HepG2 (cell line): Measurements from ENCODE around the gene METTL26. TPM values are rescaled to one million over a fixed set of nuclear protein-coding genes. Genes with fewer than 3 reads are reported as not detected.

Experiments
- ARNT2 ChIP-seq: sonication (generic); formaldehyde crosslinking; IDR thresholded peaks from 2 replicates; pipeline ENCODE4 v1.8.0; 2022; ENCODE audit warnings: mild to moderate bottlenecking, low read depth, missing genetic modification reagents, moderate library complexity
- ATAD3A ChIP-seq: sonication (generic); formaldehyde crosslinking; IDR thresholded peaks from 2 replicates; pipeline ENCODE4 v1.4.0; 2020; ENCODE audit warnings: missing genetic modification reagents
- FOSL2 ChIP-seq: sonication (generic); formaldehyde crosslinking; IDR thresholded peaks from 2 replicates; pipeline ENCODE4 v1.4.0; 2020; ENCODE audit warnings: missing genetic modification reagents
- GABPA ChIP-seq, 2 experiments: IDR thresholded peaks; 2 replicates each; pipeline ENCODE4 v1.6.1; 2011 to 2016; ENCODE audit warnings: low read depth in 2 of 2, low read length in 1 of 2, missing biosample characterization in 1 of 2, missing genetic modification characterization in 1 of 2
- IKZF4 ChIP-seq: sonication (generic); formaldehyde crosslinking; IDR thresholded peaks from 2 replicates; pipeline ENCODE4 v1.5.1; 2020; ENCODE audit warnings: borderline replicate concordance, mild to moderate bottlenecking, low read depth, missing genetic modification reagents; ENCODE audit errors: not compliant biosample characterization
- JDP2 ChIP-seq: sonication (generic); formaldehyde crosslinking; IDR thresholded peaks from 2 replicates; pipeline ENCODE4 v1.8.1; 2022; ENCODE audit warnings: missing genetic modification reagents, borderline replicate concordance
- KLF6 ChIP-seq: IDR thresholded peaks from 2 replicates; pipeline ENCODE4 v1.8.0; 2016; ENCODE audit warnings: missing biosample characterization, missing genetic modification reagents
- MLX ChIP-seq: IDR thresholded peaks from 2 replicates; pipeline ENCODE4 v1.6.1; 2016
- NR2C2 ChIP-seq: sonication (generic); formaldehyde crosslinking; IDR thresholded peaks from 2 replicates; pipeline ENCODE4 v1.4.0; 2020; ENCODE audit warnings: missing genetic modification reagents, mild to moderate bottlenecking, moderate library complexity, borderline replicate concordance
- TAF15 ChIP-seq: fragments of 200-400 bp; formaldehyde crosslinking; IDR thresholded peaks from one replicate; pipeline ENCODE4 v1.6.1; 2018; ENCODE audit warnings: mild to moderate bottlenecking, low read depth, low read length; ENCODE audit not compliant: poor library complexity, severe bottlenecking
- ZBTB8A ChIP-seq: sonication (generic); formaldehyde crosslinking; IDR thresholded peaks from 2 replicates; pipeline ENCODE4 v1.4.0; 2020; ENCODE audit warnings: mild to moderate bottlenecking, low read depth, missing genetic modification reagents, borderline replicate concordance
- ZMYM2 ChIP-seq: sonication (generic); formaldehyde crosslinking; IDR thresholded peaks from 2 replicates; pipeline ENCODE4 v1.8.0; 2022; ENCODE audit warnings: mild to moderate bottlenecking, missing genetic modification reagents
- ZNF160 ChIP-seq: sonication (generic); formaldehyde crosslinking; IDR thresholded peaks from 2 replicates; pipeline ENCODE4 v1.8.0; 2022; ENCODE audit warnings: mild to moderate bottlenecking, inconsistent platforms, missing genetic modification reagents
- ZNF180 ChIP-seq: sonication (generic); formaldehyde crosslinking; IDR thresholded peaks from 2 replicates; pipeline ENCODE4 v1.4.0; 2020; ENCODE audit warnings: low read depth, missing genetic modification reagents, borderline replicate concordance
- ZNF30 ChIP-seq: sonication (generic); formaldehyde crosslinking; IDR thresholded peaks from 2 replicates; pipeline ENCODE4 v1.5.0; 2020; ENCODE audit warnings: mild to moderate bottlenecking, missing genetic modification reagents
- ZNF547 ChIP-seq: sonication (generic); formaldehyde crosslinking; IDR thresholded peaks from 2 replicates; pipeline ENCODE4 v1.5.1; 2020; ENCODE audit warnings: mild to moderate bottlenecking, missing genetic modification reagents
- ZNF609 ChIP-seq: sonication (generic); formaldehyde crosslinking; IDR thresholded peaks from 2 replicates; pipeline ENCODE4 v1.4.0; 2020; ENCODE audit warnings: mild to moderate bottlenecking, missing genetic modification reagents, borderline replicate concordance
- ZNF670 ChIP-seq: sonication (generic); formaldehyde crosslinking; IDR thresholded peaks from 2 replicates; pipeline ENCODE4 v1.8.0; 2022; ENCODE audit warnings: mild to moderate bottlenecking, missing genetic modification reagents, borderline replicate concordance
- ZNF75D ChIP-seq: sonication (generic); formaldehyde crosslinking; IDR thresholded peaks from 2 replicates; pipeline ENCODE4 v1.8.1; 2023; ENCODE audit warnings: missing genetic modification reagents, mild to moderate bottlenecking, borderline replicate concordance
- polyA plus RNA-seq, 8 experiments: library from polyadenylated mRNA; depleted of rRNA in 3 of 8; stranded (reverse) in 7 of 8; unstranded in 1 of 8; fragments of >200 nt; fragmentation: Illumina TruSeq in 4 of 8; extraction: Trizol in 4 of 8; gene quantifications; 2 replicates each; pipeline versions ENCODE4 v1.2.1 to v1.2.3, GENCODE V29; 2011 to 2016; ENCODE audit warnings: low read depth in 4 of 8, missing spikeins in 1 of 8, mixed read lengths in 1 of 8; ENCODE audit not compliant: insufficient read depth in 1 of 8
- total RNA-seq, 5 experiments: library from RNA; depleted of rRNA; stranded (reverse); fragments of >200 nt; fragmentation: Illumina TruSeq; extraction: Trizol; gene quantifications; 2 replicates each; pipeline ENCODE4 v1.2.3, GENCODE V29; 2016; ENCODE audit warnings: low read depth in 1 of 5
- TF ChIP-seq, protein P1 (sequence below): sonication (generic); formaldehyde crosslinking; IDR thresholded peaks from 2 replicates; pipeline ENCODE4 v1.4.0; 2020; ENCODE audit warnings: missing genetic modification reagents

Gene METTL26
- total and polyA plus RNA-seq, 2 of the 13 experiments (the other 11 are each of a cell fraction or from before 2014, with no cell fraction given), result 65.5 to 70.1 TPM

DNA sequence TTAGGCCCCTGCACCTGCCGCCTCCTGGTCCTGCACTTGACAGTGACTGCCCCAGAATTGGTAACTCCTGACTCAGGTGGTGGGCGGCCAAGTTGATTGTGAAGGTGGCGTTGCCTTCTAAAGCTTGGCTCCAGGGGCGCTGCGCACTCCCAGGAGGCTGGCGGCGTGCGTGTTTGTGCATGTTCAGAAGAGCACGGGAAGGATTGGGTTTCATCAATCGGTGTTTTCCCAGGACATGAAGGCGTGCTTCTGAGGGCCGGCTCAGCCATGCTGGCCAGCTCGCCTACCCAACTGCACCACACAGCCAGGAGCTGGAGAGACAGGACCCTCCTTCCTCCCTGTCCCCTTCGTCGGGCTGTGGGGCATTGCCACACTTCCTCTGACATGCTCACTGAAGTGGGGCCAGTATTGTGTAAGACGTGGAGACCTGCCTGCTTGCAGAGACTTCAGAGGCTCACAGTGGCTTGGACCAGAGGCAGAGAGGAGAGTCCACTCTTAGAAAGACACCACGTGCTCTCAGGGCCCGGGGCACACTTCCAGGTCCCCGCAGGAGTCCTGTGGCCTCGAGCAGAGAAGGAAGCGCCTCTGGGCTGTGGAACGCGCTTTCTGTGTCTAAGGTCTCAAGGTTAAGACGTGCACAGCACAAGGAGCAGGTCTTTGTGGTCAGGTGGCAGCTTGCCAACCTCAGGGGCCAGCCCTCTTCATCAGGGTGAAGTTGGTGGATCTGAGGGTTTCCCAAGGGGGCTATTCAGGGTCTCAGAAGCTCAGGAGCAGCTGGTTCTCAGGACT lies 43.4 kb downstream of the METTL26 start (continued):
- TF ChIP-seq, protein P1, sequence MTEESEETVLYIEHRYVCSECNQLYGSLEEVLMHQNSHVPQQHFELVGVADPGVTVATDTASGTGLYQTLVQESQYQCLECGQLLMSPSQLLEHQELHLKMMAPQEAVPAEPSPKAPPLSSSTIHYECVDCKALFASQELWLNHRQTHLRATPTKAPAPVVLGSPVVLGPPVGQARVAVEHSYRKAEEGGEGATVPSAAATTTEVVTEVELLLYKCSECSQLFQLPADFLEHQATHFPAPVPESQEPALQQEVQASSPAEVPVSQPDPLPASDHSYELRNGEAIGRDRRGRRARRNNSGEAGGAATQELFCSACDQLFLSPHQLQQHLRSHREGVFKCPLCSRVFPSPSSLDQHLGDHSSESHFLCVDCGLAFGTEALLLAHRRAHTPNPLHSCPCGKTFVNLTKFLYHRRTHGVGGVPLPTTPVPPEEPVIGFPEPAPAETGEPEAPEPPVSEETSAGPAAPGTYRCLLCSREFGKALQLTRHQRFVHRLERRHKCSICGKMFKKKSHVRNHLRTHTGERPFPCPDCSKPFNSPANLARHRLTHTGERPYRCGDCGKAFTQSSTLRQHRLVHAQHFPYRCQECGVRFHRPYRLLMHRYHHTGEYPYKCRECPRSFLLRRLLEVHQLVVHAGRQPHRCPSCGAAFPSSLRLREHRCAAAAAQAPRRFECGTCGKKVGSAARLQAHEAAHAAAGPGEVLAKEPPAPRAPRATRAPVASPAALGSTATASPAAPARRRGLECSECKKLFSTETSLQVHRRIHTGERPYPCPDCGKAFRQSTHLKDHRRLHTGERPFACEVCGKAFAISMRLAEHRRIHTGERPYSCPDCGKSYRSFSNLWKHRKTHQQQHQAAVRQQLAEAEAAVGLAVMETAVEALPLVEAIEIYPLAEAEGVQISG (CRISPR knock-in tag), result 0 out of 2 replicates have a peak, but pooled peaks have one; percentile 22
- TF ChIP-seq IKZF4 (CRISPR knock-in tag) (peak; percentile 57), TAF15 (no peak), ZNF160 (no peak), ZNF609 (CRISPR knock-in tag) (no peak), ZBTB8A (no peak), ZNF30 (0 out of 2 replicates have a peak, but pooled peaks have one; percentile 45), ATAD3A (CRISPR knock-in tag) (no peak), MLX (CRISPR knock-in tag) (peak; percentile 23; the same call in 1 of the 2 replicates), ZNF547 (CRISPR knock-in tag) (peak; percentile 74; the same call in 1 of the 2 replicates), ZNF670 (CRISPR knock-in tag) (no peak), GABPA (IDR thresholded peaks at IDR 0.05; ENCODE audit: low read depth, low read length) (no peak), GABPA (CRISPR knock-in tag; IDR thresholded peaks at IDR 0.05; ENCODE audit: low read depth) (0 out of 2 replicates have a peak, but pooled peaks have one; percentile 16), KLF6 (CRISPR knock-in tag) (peak; percentile 78; the same call in 1 of the 2 replicates), JDP2 (CRISPR knock-in tag) (no peak), ZNF180 (CRISPR knock-in tag) (no peak), NR2C2 (0 out of 2 replicates have a peak, but pooled peaks have one; percentile 17), FOSL2 (CRISPR knock-in tag) (peak; percentile 33; the same call in 1 of the 2 replicates), ZNF75D (CRISPR knock-in tag) (no peak), ZMYM2 (CRISPR knock-in tag) (peak; percentile 45; the same call in 1 of the 2 replicates), ARNT2 (no peak)
